Measurements from ENCODE around the gene ROCK2. TPM values are rescaled to one million over a fixed set of nuclear protein-coding genes. Genes with fewer than 3 reads are reported as not detected.
A peak's percentile ranks its signal among the peaks of the same experiment; 100 is the strongest.

The ROCK2 gene
- total RNA-seq, 4 donors from 2014 or later = 18.0 to 34.8 (median 23.2) TPM

GRCh38 chr2:11140492-11140891 is 203.9 kb downstream of the ROCK2 start:
- H3K4me3 ChIP-seq (ENCODE audit: low read depth, poor library complexity, severe bottlenecking) = no peak overlapping the region
- intact Hi-C loops (cut with DNase I; ENCODE audit: low total_unique reads) = no loop called here
- no peak for DNase-seq (ENCODE audit: low spot score in 2 of 2)
- 66 to 74% methylated on average over 4 of the region's 4 CpGs for WGBS, 2 donors
- TF ChIP-seq CTCF (IDR thresholded peaks at IDR 0.05) (no peak), POLR2A (IDR thresholded peaks at IDR 0.05) (no peak)

- H3K4me3 ChIP-seq (ENCODE audit: low read depth, poor library complexity, severe bottlenecking) = no peak overlapping the region
- intact Hi-C loops (cut with DNase I; ENCODE audit: low total_unique reads) = loop anchor here (5.0 kb wide), 1 partner anchor 318 kb away; no protein-coding TSS in a partner anchor
- no peak for DNase-seq (ENCODE audit: low spot score in 2 of 2)
- no peak for TF ChIP-seq POLR2A (IDR thresholded peaks at IDR 0.05)
- TF ChIP-seq CTCF (IDR thresholded peaks at IDR 0.05) = no peak
- WGBS, 2 donors = 86 to 87% methylated on average over 5 of the region's 5 CpGs
These were observed 210.1 kb downstream of the ROCK2 start for GRCh38 chr2:11134349-11134748.

GRCh38 chr2:11133936-11134320 is 210.5 kb downstream of the ROCK2 start:
- 73 to 81% methylated on average over 8 of the region's 8 CpGs for WGBS, 2 donors
- no peak overlapping the region for H3K4me3 ChIP-seq (ENCODE audit: low read depth, poor library complexity, severe bottlenecking)
- intact Hi-C loops (cut with DNase I; ENCODE audit: low total_unique reads) = loop anchor here (5.0 kb wide), 1 partner anchor 318 kb away; no protein-coding TSS in a partner anchor
- TF ChIP-seq POLR2A (IDR thresholded peaks at IDR 0.05) = no peak
- no peak for TF ChIP-seq CTCF (IDR thresholded peaks at IDR 0.05)
- no peak for DNase-seq (ENCODE audit: low spot score in 2 of 2)

GRCh38 chr2:11133238-11133935 is 211.0 kb downstream of the ROCK2 start:
- intact Hi-C loops (cut with DNase I; ENCODE audit: low total_unique reads) = loop anchor here (5.0 kb wide), 1 partner anchor 319 kb away; no protein-coding TSS in a partner anchor
- WGBS, 2 donors = 31 to 32% methylated on average over 13 to 25 of the region's 25 CpGs
- no peak for DNase-seq (ENCODE audit: low spot score in 2 of 2)

GRCh38 chr2:11132036-11132671 is 212.3 kb downstream of the ROCK2 start:
- no peak for DNase-seq (ENCODE audit: low spot score in 2 of 2)
- H3K4me3 ChIP-seq (ENCODE audit: low read depth, poor library complexity, severe bottlenecking) = no peak overlapping the region
- intact Hi-C loops (cut with DNase I; ENCODE audit: low total_unique reads) = loop anchor here (5.0 kb wide), 1 partner anchor 320 kb away; no protein-coding TSS in a partner anchor
- 75% methylated on average over 19 of the region's 19 CpGs for WGBS, 2 donors
- TF ChIP-seq CTCF (IDR thresholded peaks at IDR 0.05) = no peak
- no peak for TF ChIP-seq POLR2A (IDR thresholded peaks at IDR 0.05)

More at GRCh38 chr2:11133238-11133935, 211.0 kb downstream of the ROCK2 start:
- TF ChIP-seq POLR2A (IDR thresholded peaks at IDR 0.05) (no peak), CTCF (IDR thresholded peaks at IDR 0.05) (no peak)
- H3K4me3 ChIP-seq (ENCODE audit: low read depth, poor library complexity, severe bottlenecking) = peak overlapping the region; percentile 21
